ENCODE data around the gene ASCL3. TPM values are rescaled to one million over a fixed set of nuclear protein-coding genes. Genes with fewer than 3 reads are reported as not detected.
"Not testable (repeated sequence)": the region's sequence is repeated elsewhere in the genome, so short reads cannot be mapped to it uniquely, and the experiment has no call there.

Gene ASCL3
- total RNA-seq, 2 donors from 2014 or later = not detected

GRCh38 chr11:8964324-8965320 lies 21.8 kb upstream of the ASCL3 start, which contains the start of gene TMEM9B:
TMEM9B (minus strand) TSS chr11:8964442; CDS start chr11:8964313, 129 bp downstream.
- no peaks in the 10 kb centered on the region for H3K9me3 ChIP-seq (ENCODE audit: control insufficient read depth, low read length, poor library complexity, severe bottlenecking)
- Mint-ChIP-seq H3K27ac (peak within 1 kb of the TSS; percentile 100), H3K27me3 (no peaks in the 10 kb centered on the region), H3K36me3 (ENCODE audit: low read depth) (peaks cover 7% of the 10 kb centered on the region), H3K4me1 (peaks cover 26% of the 10 kb centered on the region), H3K4me3 (peak within 1 kb of the TSS; percentile 99)
- peak; percentile 57 to 60 (median 57) for DNase-seq
- ATAC-seq = peak; percentile 85

DNA sequence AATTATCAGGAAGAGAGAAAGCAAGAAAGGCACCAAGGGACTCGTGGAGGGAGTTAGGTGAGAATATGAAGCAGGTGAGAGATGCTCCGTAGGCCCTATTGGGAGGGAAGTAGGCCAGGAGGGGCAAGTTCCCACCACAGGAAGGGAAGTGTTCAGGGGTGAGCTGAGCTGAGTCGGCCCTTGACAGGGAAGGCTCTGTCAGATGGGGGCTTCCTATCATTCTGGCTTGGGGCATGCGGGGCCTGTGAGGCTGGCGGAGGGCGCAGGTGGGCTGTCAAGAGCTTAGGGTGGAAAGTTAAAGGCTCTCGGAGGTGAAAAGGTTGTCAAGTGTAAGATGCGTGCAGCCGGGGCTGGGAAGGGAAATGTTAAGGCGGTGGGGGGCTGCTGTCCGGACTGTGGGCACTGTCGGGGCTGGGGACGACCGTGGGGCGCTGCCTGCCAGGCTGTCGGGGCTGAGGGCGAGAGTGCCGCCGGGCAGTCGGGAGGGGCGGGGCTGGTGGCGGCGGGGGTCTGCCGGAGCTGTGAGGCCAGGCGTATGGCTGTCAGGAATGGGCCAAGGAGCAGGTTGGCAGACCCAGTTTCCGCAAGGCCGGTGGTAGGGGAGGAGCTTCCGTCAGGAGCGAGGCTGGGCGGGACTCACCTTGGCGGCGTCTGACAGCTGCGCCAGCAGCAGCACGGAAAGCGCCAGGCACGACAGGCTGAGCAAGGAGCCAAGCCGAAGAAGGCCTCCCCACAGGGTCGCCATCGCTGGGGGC lies 20.9 kb upstream of the ASCL3 start:
- H3K9me3 ChIP-seq (ENCODE audit: control insufficient read depth, low read length, poor library complexity, severe bottlenecking) = no peaks in the 10 kb centered on the region
- ATAC-seq = peak; percentile 85
- peak; percentile 55 to 62 (median 60) for DNase-seq
- H3K4me1 Mint-ChIP-seq = peaks cover 27% of the 10 kb centered on the region
- H3K27me3 Mint-ChIP-seq = no peaks in the 10 kb centered on the region
- peak overlapping the region; percentile 99 for H3K4me3 Mint-ChIP-seq
- H3K27ac Mint-ChIP-seq = peak overlapping the region; percentile 100
- peaks cover 7% of the 10 kb centered on the region for H3K36me3 Mint-ChIP-seq (ENCODE audit: low read depth)

DNA sequence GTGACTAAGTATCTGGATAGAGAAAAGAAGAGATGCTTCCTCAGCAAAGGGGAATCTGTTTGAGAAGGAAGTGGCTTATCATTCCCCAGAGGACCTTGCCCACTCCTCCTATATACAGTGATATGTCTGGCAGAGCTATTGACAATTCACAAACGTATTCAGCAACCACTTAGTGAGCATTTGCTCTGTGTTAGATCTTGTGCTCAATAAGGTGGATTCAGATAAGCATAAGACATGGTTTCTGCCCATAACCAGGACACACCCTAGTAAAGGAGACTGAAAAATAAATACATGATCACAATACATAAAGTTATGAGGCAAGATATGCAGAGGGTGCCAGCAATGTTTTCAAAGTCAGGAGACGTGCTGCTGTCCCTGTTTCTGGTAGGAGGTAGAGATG lies 20.0 kb upstream of the ASCL3 start:
- Mint-ChIP-seq H3K36me3 (ENCODE audit: low read depth) (peaks cover 7% of the 10 kb centered on the region), H3K4me1 (peaks cover 27% of the 10 kb centered on the region), H3K27ac (peak overlapping the region; percentile 100), H3K4me3 (peak overlapping the region; percentile 99), H3K27me3 (no peaks in the 10 kb centered on the region)
- H3K9me3 ChIP-seq (ENCODE audit: control insufficient read depth, low read length, poor library complexity, severe bottlenecking) = no peaks in the 10 kb centered on the region
- ATAC-seq (no peak), DNase-seq (no peak)

DNA sequence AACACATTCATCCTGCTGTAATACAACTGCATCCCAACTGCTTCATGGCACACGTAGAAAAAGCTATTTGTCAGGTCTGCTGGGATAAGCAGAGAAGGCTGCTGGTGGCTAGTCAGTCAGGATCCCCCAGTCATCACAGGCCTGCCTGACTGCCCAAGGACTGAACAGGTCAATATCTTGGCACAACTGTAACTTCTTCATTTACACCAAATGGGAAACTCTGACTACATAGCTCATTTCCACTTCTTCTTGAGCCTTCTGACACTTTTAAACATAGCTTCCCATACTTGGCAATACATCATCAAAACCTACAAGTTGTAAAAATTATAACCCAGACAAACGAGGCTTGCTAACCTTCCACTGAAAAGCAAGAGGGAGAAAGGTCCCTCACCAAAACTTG lies 18.6 kb upstream of the ASCL3 start:
- DNase-seq = no peak
- Mint-ChIP-seq H3K27ac (peak overlapping the region; percentile 100), H3K27me3 (no peaks in the 10 kb centered on the region), H3K4me3 (no peak overlapping the region), H3K4me1 (peaks cover 33% of the 10 kb centered on the region), H3K36me3 (ENCODE audit: low read depth) (peaks cover 7% of the 10 kb centered on the region)
- no peak for ATAC-seq
- no peaks in the 10 kb centered on the region for H3K9me3 ChIP-seq (ENCODE audit: control insufficient read depth, low read length, poor library complexity, severe bottlenecking)

DNA sequence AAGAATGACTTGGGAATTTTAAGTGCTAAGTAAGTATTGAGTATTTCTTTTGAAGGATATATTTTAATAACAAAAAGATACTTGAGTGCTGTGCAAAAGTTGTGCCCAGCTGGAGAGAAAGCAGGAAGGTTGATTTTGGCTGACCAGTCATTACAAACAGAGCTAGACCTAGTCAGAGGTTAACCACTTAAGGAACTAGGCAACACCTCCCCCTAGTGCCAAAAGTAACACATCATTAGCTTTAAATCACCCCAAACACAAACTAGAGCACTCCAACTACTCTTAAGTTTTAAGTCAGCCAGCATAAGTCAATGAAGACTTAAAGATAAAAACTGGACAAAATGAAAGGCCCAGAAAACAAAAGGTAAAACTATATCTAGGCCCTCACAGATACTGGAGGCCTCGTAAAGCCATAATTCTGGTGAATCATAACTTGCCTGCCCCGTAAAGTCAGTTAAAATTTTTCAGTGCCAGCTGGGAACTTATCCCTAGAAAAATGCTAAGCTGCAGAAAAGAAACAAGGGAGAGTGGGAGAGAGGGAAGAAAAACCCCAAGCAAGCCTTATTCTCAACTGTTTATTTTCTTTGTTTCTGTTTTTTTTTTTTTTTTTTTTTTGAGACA lies 16.8 kb upstream of the ASCL3 start:
- H3K27me3 Mint-ChIP-seq = no peaks in the 10 kb centered on the region
- ATAC-seq (no peak), DNase-seq (no peak)
- peak overlapping the region; percentile 14 for H3K27ac Mint-ChIP-seq
- peaks cover 27% of the 10 kb centered on the region for H3K4me1 Mint-ChIP-seq
- peaks cover 7% of the 10 kb centered on the region for H3K36me3 Mint-ChIP-seq (ENCODE audit: low read depth)
- no peaks in the 10 kb centered on the region for H3K9me3 ChIP-seq (ENCODE audit: control insufficient read depth, low read length, poor library complexity, severe bottlenecking)
- H3K4me3 Mint-ChIP-seq = no peak overlapping the region

GRCh38 chr11:8956860-8957259 lies 14.0 kb upstream of the ASCL3 start:
- ATAC-seq (no peak), DNase-seq (no peak)
- Mint-ChIP-seq H3K4me1 (peaks cover 13% of the 10 kb centered on the region), H3K36me3 (ENCODE audit: low read depth) (peaks cover 2% of the 10 kb centered on the region), H3K4me3 (no peak overlapping the region), H3K27ac (no peak overlapping the region), H3K27me3 (no peaks in the 10 kb centered on the region)
- no peaks in the 10 kb centered on the region for H3K9me3 ChIP-seq (ENCODE audit: control insufficient read depth, low read length, poor library complexity, severe bottlenecking)

DNA sequence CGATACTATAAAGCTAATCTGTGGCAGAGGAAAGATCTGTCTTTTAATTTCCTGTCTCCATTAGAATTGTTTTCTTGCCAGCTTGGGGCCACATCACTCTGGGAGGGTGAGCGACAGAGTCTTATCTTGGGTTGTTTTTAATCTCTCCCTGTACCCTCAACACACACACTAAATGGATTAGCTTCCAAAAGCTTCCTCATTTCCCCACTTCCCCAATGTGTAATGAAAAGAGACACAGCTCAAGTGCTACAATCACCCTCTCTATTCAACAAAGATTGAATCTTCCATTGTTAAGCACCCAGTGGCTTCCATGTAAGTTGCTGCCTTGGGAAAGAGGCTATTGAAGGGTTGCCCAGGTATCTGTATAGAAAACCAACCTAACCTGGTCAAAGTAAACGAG lies 6.1 kb upstream of the ASCL3 start:
- Mint-ChIP-seq H3K4me1 (no peaks in the 10 kb centered on the region), H3K4me3 (no peak overlapping the region), H3K27me3 (no peaks in the 10 kb centered on the region), H3K27ac (no peak overlapping the region), H3K36me3 (ENCODE audit: low read depth) (peaks cover 3% of the 10 kb centered on the region)
- no peak for ATAC-seq
- no peaks in the 10 kb centered on the region for H3K9me3 ChIP-seq (ENCODE audit: control insufficient read depth, low read length, poor library complexity, severe bottlenecking)
- DNase-seq = no peak

DNA sequence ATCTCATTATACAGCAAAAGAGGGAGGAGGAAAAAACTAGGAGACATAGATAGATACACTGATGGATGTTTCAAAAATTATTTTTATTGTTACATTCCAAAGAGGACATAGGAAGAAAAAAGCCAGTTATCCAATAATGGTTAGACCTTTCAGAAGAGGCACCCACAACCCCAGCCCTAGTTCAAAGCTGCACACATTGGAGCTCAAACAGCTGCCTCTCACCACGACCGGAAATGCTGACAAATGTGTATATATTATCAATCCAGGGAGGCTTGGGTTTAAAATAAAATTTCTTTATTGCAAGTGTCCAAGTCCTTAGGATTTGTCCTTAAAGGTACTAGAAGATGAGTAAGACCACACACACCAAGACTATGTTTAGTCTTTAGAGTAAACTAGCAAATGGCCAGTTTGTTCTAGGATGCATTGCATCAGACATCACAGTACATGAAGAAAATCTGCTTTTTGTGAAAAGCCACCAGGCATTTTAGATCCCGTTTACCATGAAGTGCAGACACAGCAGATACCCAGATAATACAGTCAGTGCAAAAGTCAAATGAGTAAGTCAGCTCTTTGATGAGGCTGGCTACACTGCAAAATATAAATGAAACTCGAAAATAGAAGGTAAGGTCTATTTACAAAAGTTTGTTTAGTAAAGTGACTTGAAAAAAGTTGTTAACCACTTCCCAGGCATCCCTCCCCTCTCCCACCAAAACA lies 4.6 kb upstream of the ASCL3 start:
- Mint-ChIP-seq H3K27ac (no peak overlapping the region), H3K4me3 (no peak overlapping the region), H3K36me3 (ENCODE audit: low read depth) (peaks cover 3% of the 10 kb centered on the region), H3K27me3 (no peaks in the 10 kb centered on the region), H3K4me1 (no peaks in the 10 kb centered on the region)
- no peaks in the 10 kb centered on the region for H3K9me3 ChIP-seq (ENCODE audit: control insufficient read depth, low read length, poor library complexity, severe bottlenecking)
- ATAC-seq (no peak), DNase-seq (no peak)

DNA sequence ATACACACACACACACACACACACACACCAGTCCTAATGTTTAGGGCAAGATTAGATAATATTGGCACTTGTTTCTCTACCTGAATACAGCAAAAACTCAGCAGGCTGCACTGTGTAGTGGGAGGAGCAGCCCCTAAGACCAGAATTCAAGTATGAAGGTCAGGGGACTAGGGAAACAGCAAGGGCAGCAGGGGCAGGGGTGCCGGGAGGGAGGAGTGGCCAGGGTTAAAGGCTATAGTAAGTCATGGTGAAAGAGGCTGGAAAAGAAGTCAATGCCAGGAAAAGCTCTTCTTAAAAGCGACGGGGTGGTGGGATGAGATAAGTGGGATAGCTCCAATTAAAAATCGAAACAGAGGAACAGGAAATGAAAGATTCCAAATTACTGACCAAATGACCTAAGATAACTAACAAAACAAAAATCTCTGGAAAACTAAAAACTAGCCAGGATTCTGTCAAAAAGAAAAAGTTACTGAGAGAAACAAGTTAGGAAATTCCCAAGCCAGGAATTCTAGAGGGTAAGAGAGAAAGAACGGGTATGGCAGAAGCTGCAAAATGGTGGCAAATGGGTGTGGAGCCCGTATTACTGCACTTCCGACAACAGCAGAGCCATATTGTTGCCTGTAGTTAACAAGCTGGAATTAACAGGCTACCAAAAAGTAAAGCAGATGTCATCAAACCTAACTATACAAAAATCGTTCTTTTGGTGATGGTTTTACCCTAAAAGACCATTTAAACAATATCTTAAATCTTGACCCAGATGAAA lies 1.3 kb downstream of the ASCL3 start:
- Mint-ChIP-seq H3K27me3 (peaks cover 24% of the 10 kb centered on the region), H3K36me3 (ENCODE audit: low read depth) (peaks cover 2% of the 10 kb centered on the region), H3K27ac (no peak overlapping the region), H3K4me3 (no peak overlapping the region), H3K4me1 (no peaks in the 10 kb centered on the region)
- H3K9me3 ChIP-seq (ENCODE audit: control insufficient read depth, low read length, poor library complexity, severe bottlenecking) = no peaks in the 10 kb centered on the region
- DNase-seq = no peak
- no peak for ATAC-seq

DNA sequence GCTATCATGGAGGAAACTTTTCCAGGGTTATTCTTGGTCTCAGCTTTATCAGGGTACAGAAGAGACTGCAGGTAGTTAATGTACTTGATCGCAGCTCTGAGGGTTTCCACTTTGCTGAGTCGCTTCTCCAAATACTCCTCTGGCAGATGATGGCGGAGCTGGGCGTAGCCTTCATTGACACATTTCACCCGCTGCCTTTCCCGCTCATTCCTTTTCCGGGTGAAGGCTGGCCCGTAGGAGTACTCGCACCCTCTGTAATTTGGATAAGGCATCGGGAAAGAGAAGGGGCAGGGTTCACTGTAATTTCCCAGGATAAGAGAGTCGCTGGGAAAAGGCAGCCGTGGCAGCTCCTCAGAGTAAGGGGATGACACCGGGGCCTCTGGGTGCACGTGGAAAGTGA lies 5.2 kb downstream of the ASCL3 start:
- H3K4me1 Mint-ChIP-seq = peaks cover 5% of the 10 kb centered on the region
- H3K36me3 Mint-ChIP-seq (ENCODE audit: low read depth) = peaks cover 5% of the 10 kb centered on the region
- ATAC-seq = no peak
- no peak for DNase-seq
- H3K27me3 Mint-ChIP-seq = peaks cover 29% of the 10 kb centered on the region
- H3K4me3 Mint-ChIP-seq = no peak overlapping the region
- H3K27ac Mint-ChIP-seq = no peak overlapping the region
- H3K9me3 ChIP-seq (ENCODE audit: control insufficient read depth, low read length, poor library complexity, severe bottlenecking) = no peaks in the 10 kb centered on the region

DNA sequence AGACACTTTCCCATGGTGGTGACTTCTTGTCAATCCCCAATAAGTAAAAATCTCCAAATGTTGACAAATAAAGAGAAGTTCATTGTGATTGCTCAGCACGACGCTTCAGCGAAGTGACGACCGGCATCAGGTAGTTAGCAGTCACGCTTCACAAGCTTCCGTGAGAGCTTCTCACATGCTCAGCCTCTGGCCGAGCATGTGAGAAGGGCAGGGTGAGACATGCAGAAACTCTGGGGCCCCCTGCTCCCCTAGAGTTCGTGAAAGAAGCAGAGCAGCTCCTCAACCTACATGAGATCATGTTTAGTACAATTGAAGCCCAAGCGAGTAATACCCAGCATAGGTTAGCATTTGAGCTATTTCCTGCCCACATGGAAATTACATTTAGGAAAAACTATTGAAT lies 5.7 kb downstream of the ASCL3 start:
- H3K9me3 ChIP-seq (ENCODE audit: control insufficient read depth, low read length, poor library complexity, severe bottlenecking) = no peaks in the 10 kb centered on the region
- H3K36me3 Mint-ChIP-seq (ENCODE audit: low read depth) = peaks cover 5% of the 10 kb centered on the region
- no peak for DNase-seq
- no peak for ATAC-seq
- peaks cover 5% of the 10 kb centered on the region for H3K4me1 Mint-ChIP-seq
- H3K4me3 Mint-ChIP-seq = no peak overlapping the region
- H3K27ac Mint-ChIP-seq = no peak overlapping the region
- H3K27me3 Mint-ChIP-seq = peaks cover 29% of the 10 kb centered on the region

DNA sequence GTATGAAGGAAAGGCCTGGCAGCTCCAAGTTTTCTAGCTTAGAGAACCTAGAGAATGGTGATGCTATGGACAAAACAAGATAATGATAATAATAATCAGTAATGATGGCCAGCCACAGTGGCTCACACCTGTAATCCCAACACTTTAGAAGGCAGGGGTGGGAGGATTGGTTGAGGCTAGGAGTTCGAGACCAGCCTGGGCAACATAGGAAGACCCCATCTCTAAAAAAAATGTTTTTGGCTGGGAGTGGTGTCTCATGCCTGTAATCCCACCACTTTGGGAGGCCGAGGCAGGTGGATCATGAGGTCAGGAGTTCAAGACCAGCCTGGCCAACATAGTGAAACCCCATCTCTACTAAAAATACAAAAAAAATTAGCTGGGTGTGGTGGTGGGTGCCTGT lies 7.0 kb downstream of the ASCL3 start:
- H3K27me3 Mint-ChIP-seq = peaks cover 25% of the 10 kb centered on the region
- not testable (repeated sequence) for ATAC-seq; DNase-seq; H3K36me3 Mint-ChIP-seq (ENCODE audit: low read depth); H3K4me3 Mint-ChIP-seq; H3K4me1 Mint-ChIP-seq; H3K9me3 ChIP-seq (ENCODE audit: control insufficient read depth, low read length, poor library complexity, severe bottlenecking)
- peak overlapping the region; percentile 57 for H3K27ac Mint-ChIP-seq

Data from T-helper 17 cell (primary cell).